HL-60 (cell line): ENCODE data around the gene ZNF160.

Experiments
- GABPA ChIP-seq: IDR thresholded peaks from 2 replicates; pipeline ENCODE4 v1.6.1; 2012; ENCODE audit warnings: low read depth
- POLR2AphosphoS5 ChIP-seq: IDR thresholded peaks from 2 replicates; pipeline ENCODE4 v1.6.1; 2012; ENCODE audit warnings: low read depth
- TF ChIP-seq, protein P1 (sequence below): IDR thresholded peaks from one replicate; pipeline ENCODE4 v1.5.1; 2011; ENCODE audit warnings: low read length, control low read depth, inconsistent platforms; ENCODE audit not compliant: insufficient read depth

DNA sequence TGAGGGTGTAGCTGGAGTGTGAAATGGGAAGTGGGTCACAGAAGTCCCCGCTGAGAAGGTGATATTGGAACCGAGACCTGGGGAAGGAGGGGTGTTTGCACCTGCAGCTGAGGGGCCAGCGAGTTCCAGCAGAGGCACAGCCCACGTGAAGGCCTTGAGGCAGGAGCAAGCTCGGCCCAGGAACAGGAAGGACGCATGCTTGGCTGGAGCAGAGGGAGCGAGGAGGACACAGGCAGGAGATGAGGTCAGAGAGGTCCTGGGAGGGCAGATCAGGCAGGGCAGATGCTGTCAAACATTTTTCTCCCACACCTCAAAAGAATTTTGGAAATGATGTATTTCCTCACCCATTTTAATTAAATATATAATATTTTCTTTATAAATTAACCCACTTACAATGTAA, 20.2 kb upstream of the ZNF160 start:
- TF ChIP-seq POLR2AphosphoS5, result no peak
- TF ChIP-seq GABPA, result no peak
- TF ChIP-seq, protein P1, sequence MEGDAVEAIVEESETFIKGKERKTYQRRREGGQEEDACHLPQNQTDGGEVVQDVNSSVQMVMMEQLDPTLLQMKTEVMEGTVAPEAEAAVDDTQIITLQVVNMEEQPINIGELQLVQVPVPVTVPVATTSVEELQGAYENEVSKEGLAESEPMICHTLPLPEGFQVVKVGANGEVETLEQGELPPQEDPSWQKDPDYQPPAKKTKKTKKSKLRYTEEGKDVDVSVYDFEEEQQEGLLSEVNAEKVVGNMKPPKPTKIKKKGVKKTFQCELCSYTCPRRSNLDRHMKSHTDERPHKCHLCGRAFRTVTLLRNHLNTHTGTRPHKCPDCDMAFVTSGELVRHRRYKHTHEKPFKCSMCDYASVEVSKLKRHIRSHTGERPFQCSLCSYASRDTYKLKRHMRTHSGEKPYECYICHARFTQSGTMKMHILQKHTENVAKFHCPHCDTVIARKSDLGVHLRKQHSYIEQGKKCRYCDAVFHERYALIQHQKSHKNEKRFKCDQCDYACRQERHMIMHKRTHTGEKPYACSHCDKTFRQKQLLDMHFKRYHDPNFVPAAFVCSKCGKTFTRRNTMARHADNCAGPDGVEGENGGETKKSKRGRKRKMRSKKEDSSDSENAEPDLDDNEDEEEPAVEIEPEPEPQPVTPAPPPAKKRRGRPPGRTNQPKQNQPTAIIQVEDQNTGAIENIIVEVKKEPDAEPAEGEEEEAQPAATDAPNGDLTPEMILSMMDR, result no peak
